ENCODE measurements around the gene DENND5B.
A peak's percentile ranks its signal among the peaks of the same experiment; 100 is the strongest.
"Not testable (repeated sequence)": the region's sequence is repeated elsewhere in the genome, so short reads cannot be mapped to it uniquely, and the experiment has no call there.

The DENND5B gene

DNA sequence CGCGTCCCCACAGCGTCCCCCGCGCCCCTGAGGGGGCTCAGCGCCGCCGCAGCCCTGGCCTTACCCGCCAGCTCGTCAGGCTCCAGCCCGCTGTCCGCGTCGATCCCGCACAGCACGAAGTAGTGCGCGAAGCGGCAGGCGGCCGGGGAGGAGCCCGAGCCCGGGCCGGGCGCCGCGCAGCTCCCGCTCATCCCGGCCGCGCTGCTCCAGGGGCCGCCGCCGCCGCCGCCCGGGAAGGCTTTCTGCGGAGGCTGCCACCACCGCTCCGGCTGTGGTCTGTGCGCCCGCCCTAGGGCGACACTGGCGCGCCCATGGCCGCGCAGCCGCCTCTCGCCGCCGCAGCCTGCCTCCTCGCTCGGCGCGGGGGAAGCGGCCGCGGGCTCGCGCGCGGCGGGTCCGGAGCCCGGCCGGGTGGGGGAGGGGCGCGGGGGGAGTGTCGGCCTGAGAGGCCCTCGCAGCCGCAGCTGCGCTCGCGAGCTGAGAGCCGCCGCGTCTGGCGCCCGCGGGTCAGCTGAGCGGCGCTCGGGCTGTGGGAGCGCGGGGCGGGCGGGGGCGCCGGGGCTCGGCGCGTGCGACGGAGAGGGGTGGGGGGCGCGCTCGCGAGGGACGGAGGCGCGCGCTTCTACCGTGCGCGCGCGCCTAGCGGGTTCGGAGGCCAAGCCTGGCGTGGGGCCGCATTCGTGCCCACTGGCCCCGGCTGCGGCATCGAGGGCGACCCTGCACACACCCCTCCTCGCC, at the start of gene DENND5B:
DENND5B (minus strand) TSS at position 495 of the 738 bp plus-strand sequence; CDS start at position 191, 304 bp downstream.
- DNase-seq: peak; percentile 81

DNA sequence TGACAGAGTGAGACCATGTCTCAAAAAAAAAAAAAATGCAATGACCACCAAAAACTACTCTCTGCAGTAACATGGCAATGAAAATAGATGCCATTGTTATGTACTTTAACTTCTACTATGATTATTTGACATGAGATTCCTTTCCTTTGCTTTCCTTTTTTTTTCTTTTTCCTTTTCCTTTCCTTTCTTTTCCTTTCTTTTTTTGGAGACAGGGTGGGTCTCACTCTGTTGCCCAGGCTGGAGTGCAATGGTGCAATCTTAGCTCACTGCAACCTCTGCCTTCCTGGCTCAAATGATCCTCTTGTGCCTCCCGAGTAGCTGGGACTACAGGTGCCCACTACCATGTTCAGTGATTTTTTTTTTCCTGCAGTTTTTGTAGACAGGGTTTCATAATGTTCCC, 43.7 kb upstream of the DENND5B start:
- no peak for DNase-seq

DNA sequence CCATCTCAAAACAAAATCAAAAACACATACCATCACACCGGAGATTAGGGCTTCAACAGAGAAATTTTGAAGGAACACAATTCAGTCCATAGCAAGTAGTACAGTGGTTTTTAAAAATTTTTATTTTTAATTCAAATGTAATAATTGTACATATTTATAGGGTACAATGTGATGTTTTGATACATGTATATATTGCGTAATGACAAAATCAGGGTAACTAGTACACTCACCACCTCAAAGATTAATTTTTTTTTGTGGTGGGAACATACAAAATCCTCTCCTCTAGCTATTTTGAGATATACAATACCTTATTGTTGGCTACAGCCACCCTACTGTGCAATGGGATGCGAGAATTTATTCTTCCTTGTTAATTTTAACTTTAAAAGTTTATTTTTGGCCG, 42.5 kb upstream of the DENND5B start:
- DNase-seq: no peak

DNA sequence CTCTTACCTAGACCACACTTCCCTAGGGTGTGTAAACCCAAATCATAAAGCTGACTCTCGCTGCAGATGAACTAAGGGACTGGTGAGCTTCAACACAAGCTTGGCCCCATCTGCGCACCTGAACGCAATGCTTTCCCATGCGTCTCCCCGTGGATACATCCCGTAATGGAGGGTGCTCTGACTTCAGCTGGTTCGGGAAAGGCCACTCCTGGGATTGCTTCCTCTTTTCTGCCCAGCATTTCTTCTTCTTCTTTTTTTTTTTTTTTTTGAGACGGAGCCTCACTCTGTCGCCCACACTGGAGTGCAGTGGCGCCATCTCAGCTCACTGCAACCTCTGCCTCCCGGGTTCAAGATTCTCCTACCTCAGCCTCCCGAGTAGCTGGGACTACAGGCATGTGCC, 40.9 kb upstream of the DENND5B start:
- DNase-seq: no peak

DNA sequence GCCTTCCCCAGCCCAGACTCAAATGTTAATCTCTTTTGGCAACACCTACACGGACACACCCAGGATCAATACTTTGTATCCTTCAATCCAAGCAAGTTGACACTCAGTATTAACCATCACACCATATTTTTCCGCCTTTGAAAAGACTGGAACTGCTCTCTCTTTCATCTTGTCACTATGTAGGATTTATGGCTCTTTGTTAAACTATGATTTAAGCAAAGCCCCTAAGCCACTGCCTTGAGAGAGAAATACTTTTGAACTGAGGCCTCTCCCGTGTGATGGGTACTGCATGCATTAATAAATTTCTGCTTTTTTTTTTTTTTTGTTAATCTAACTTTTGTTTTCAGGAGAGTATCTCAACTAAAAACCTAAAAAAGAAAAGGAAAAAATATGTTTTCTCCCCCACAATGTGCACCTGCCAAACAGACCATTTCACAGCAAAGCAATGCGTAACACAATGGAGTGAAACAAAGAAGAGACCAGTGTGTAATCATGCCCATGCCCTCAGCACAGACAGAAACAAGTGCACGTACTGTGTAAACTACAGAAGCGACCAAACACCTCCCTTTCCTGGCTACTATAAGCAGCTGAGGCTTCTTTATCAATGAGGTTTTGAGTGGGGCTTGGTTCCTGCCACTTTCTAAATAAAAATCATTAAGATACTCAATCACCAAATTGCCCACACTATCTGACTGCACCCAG, 40.2 kb upstream of the DENND5B start:
- no peak for DNase-seq

DNA sequence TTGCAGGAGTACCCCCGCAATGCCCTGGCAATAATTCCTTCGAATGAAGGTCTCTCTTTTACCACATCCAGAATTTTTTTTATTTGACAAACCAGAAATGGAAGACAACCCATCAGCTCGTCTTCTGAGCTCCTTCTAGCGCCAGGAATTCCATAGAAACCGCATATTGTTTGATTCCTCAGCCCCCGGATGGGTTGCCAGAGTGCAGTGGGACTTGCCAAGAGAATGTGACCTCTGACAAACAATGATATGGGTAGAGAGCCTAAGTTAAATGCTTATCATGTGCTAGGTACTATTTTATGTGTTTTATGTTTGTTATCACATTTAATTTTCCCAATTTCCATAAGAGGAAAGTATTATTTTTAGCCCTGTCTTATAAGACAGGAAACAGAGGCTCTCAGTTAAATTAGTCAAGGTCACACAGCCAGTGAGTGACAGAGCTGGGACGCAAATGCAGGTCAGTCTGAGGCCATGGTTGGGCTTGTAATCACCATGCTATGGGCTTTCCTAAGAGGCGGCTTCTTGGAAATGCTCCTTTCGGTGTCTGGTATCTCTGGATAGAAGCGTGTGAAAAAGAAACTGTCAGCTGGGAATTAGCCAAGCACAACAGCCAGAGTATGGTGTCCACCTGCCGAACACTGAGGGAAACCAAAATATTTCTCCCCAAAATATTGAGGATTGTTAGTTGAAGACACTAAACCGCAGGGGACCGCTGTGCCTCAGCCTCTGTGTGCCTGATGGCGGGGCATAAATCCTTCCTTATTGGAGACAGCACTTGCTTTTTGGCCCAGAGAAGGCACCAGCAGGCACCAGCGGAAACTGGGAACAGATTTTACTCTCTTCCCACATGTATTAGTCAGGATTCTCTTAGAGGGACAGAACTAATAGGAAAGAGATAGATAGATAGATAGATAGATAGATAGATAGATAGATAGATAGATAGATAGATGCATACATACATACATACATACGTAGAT, 39.1 kb upstream of the DENND5B start:
- DNase-seq: no peak

DNA sequence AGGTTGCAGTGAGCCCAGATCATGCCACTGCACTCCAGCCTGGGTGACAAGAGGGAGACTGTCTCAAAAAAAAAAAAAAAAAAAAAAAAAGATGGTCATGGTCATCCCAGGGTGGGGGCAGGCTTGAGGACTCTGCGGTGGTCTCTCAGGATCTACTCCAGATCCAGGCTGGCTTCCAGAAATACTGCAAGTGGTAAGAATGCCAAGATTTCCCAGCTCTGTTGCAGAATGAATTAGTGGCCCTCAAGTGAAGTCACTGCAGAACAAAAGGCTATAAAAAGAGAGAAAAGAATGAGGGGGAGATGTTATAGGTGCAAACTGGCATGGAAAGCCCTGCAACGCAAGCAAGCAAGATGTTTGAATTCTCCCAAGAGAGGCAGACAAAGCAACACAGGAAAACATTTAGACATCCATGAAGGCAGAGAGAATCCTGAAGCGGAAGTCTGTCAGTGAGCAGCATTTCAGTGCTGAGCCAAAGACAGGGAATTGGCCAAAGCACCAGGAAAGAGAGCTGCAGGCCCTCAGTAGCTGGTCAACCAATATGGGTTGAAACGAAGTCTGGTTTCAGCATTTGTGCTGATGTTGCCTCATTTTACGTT, 36.6 kb upstream of the DENND5B start:
- DNase-seq: no peak

DNA sequence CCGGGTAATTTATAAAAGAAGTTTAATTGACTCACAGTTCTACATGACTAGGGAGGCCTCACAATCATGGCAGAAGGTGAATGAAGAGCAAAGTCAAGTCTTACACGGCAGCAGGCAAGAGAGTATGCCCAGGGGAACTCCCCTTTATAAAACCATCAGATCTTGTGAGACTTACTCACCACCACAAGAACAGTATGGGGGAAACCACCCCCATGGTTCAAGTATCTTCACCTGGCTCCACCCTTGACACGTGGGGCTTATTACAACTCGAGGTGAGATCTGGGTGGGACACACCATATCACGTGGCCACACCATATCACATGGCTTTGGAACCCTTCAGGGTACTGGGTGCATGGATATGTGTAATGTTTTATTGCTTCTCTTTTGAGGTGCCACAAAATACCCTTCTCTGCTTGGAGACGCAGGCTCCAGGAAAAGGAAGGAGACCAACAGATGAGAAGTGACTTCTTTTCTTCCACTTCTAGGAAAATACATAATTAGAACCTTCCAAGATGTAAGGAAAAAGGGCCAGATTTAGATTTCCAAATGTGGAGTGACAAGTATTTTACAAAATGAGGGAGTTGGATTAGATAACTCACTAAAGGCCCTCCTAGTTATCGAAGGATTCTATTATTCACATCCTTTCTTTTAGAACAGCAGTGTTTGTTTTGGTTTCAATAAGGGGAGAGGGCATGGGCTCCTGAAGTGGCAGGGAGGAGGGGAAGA, 35.5 kb upstream of the DENND5B start:
- DNase-seq: no peak

DNA sequence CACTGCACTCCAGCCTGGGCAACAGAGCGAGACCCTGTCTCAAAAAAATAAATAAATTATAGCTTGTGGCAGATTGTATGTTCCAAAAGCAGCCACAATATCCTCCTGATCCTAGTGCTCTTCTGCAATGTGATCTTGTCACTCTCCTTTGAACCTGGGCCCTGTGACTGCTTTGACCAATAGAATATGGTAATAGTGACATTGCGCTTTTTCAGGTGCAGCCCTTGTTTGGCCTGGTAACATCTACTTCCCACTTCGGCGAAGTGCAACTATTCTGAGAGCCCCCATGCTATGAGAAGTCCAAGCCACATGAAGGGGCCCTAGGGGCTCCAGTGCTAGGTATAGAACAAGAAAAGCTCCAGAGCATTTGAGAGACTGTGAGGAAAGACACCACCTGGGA, 31.1 kb upstream of the DENND5B start:
- no peak for DNase-seq

DNA sequence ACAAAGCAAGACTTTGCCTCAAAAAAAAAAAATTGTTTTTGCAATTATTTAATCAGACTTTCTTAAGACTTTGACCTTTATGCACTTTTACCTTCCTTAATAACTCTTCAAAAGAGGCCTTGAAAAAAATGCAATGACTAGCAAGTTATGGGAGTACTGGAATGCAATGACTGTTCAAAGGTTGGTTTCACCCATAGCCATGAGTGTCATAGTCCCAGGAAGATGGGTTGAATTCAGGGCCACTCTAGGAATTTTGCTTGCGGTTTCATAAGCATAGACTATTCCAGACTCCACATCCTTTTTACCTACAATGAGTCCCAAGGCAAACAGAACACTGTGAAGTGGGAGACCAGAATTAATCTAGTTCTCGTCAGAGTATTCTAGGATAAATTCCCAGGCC, 29.4 kb upstream of the DENND5B start:
- DNase-seq: no peak

DNA sequence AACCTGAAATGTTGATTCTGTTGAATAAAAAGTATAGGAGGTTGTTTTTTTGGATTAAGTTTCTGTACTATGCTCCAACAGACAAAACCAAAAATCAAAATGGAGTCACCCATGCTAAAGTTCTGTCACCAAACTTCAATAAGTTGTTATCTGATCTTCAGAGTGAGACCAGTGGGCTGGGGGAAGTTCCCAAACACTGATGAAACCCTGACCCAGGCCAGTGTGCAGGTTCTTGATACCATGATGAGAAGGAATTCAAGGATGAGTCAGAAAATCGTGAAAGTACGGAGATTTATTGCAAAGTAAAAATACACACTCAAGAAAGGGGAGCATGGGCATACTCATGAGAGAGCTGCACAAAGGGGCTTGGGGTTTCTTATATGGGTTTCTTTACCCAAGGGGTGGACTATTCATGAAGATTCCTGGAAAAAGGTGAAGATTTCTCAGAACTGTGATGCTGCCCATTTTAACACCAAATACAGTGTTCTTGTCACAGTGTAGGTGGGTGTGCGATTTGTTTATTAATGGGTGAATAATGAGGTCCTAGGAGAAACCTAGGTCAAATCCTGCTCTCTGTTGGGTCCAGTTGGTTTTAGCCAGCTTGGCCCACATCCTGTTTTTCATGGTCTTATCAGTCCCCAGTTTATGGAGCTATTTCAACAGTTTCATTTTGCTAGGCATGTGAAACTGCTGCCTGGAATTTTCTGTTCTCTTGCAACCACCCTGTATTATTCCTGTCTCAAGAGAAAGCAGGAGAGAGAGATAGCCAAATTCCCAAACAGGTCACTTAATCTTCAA, 27.5 kb upstream of the DENND5B start:
- no peak for DNase-seq

DNA sequence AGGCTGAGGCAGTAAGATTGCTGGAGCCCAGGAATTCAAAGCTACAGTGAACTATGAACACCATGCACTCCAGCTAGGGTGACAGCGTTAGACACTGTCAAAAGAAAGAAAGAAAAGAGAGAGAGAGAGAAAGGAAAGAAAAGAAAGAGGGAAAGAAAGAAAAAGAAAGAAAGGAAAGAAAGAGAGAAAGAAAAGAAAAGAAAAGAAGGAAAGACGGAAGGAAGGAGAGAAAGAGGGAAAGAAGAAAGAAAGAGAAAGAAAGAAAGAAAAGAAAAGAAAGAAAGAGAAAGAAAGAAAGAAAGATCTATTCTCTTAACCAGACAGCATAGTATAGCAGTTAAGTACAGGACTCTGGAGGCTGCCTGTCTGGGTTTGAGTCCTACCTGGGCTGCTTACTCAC, 21.9 kb upstream of the DENND5B start:
- DNase-seq: no peak

DNA sequence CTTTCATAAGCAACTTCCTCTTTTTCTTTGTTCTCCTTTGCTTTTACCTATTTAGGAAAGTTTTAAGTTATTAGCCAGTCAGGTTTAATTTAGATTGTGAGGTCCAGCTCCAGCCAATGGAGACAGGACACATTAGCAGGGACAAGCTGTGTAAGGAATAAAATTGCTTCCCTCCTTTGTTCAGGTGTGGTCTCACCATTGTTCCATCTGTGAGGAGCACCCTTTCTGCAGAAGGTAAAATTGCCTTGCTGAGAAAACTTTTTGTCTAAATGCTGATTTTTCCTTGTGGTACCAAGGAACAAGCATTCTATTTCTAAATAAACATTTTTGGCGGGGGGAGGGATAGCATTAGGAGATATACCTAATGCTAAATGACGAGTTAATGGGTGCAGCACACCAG, 17.4 kb upstream of the DENND5B start:
- DNase-seq: not testable (repeated sequence)

DNA sequence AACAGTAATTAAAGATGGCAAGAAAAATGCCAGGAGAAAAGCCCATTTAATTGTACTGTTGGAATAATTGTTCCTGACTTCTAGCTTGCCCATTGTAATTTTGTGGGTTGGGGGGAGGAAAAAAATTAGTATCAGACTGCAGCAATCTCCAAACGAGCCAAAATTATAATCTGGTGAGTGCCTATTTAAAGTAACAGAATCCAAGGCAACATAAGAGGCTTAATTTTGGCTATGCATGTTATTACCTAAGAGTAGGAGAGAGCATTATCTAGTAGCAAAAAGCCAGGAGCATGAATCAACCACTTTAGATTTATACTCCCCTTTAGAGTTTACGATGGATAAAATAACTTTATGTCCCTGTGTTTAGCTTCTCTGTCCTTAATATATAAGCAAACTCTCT, 14.6 kb upstream of the DENND5B start:
- DNase-seq: no peak

DNA sequence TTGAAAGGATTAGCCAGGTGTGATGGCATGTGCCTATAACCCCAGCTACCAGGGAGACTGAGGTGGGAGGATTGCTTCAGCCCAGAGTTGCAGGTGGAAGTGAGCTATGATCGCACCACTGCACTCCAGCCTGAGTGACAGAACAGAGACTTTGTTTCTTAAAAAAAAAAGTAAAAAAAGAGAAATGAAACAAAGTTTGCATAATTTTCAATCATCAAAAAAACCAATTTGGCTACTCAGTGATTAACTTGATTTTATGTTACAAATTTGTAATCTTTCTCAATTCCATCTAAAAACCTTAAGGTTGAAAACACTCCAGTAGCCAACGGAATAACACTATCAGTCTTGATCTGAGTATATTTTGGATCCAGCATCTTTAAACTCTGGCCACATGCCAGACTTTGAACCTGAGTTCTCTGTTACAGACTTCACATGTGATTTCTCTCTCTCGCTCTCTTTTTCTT, 12.6 kb upstream of the DENND5B start:
- DNase-seq: no peak

DNA sequence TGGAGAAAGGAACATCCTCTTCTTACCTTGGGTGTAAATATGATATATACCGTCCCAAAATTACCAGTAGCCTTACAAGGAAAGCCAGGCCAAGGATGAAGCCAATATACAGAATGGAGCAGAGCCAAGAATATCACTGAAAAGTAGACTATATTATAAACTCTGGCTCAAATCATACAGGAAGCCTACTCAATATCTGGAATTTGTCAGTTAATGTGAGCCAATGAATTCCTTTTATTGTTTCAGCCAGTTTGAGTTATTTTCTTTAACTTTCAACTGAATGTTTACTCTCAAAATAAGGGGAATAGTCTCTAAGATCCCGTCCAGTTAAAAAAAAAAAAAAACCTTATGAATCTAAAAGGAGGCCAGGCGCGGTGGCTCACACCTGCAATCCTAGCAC, 9.8 kb upstream of the DENND5B start:
- DNase-seq: no peak

DNA sequence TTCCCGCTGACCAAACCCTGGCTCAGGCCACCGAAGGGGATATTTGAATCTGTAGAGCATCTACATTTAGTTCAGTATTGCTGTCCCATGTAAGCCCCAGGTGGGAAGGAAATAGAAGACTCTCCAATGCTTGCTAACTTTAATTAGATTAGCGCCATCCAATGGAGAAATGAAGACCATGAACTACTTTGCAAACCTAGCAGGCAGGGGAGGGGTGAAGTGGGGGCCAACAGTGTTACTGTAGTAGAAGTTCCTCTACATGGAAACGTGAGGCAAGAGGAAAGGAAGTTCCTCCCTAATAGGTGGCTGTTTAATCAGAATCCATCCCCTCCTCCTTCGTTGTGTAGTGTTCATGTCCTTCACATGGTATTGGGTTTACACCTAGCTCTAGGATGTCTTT, 9.3 kb upstream of the DENND5B start:
- no peak for DNase-seq

DNA sequence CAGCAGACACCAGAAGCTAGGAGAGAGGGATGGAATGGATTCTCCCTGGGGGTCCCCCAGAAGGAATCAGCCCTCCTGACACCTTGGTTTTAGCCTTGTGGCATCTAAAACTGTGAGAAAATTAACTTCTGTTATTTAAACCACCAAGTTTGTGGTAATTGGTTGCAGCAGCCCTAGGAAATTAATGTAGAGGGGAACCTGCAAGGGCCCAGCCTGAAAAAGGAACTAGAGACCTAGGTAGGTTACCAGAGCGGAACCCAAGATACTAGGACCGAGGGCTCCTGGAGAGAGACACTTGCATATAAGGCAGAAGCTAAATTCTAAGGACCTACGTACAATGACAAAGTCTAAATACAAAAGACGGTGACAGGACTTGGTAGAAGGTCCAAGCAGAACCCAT, 8.1 kb upstream of the DENND5B start:
- DNase-seq: no peak

DNA sequence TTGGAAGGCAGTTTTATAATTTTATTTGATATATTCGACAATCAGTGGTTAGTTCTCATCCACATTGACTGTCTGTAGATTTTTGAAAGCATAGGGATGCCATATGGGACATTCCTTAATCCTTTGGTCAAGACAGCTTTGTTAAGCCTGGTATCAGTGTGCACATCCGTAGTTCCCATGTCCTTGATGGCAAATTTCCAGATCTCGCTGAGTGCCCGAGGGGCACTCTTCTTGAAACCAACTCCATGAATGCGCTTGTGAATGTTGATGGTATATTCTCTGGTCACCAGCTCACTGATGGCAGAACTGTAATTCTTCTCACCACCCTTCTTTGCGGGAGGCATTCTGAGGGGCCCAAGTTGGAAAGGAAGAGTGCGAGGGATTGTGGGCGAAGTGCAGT, 6.1 kb upstream of the DENND5B start:
- no peak for DNase-seq

DNA sequence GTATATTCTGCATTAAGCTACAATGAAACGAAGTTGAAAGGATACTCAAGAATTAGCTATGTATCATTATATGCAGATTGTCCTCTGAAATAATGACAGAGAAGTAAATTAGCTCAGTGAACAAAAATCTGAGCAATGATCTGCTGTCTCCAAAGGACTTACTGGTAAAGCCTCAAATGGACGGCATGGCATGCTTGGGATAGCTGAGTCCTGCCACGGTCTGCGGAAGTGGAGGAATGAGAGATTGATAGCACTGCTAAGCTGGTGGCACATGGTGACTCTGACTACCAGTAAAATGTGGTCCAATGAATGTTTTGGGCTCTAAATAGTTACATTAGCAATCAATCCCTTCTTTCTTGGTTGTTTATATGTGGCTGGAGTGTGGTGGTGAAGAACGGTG, 3.7 kb upstream of the DENND5B start:
- DNase-seq: no peak

DNA sequence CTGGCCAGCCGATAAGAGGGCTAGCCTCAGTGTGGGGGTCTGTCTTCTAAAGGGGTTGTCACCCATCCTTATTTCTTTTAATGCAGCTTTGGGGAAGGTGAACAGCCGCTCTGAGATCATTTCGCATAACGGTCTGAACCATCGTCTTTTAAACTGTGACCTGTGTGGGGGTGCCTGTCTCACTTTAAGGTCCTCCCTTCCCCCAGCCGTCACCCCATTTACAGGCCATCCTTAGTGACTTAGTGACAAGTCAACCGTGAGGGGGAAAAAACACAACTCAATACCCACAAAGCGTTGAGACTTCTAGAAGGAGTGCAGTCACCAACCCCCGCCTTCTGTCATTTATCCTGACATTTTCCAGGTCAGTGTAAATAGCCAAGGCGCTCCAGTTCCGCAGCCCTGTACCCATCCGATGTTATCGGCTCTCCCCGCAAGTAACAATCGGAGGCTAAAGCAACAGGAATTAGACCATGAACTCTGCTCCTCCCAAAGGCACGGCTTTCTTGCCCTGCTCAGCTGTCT, 505 bp upstream of the DENND5B start:
- DNase-seq: peak; percentile 46
